K562 (cell line): ENCODE data around the gene GLT6D1. TPM values are rescaled to one million over a fixed set of nuclear protein-coding genes. Genes with fewer than 3 reads are reported as not detected.

Experiments
- ATAC-seq: fragments of 200-7000 bp; cut with Tn5 transposase; 3 replicates; pipeline ENCODE4 v1.9.1; 2020; ENCODE audit warnings: moderate library complexity
- BruUV-seq: library from RNA; stranded (reverse); fragments of 400-500 nt; replicated peaks from 2 replicates; lab custom pipeline; 2021; lab: Mats Ljungman, UMichigan
- CTCF ChIA-PET: fragments of 300-600 bp; formaldehyde crosslinking; extraction: SDS; loops from one replicate; lab custom pipeline; 2021; ENCODE audit warnings: low intra/inter-chr PET ratio; lab: Yijun Ruan, JAX
- POLR2A ChIA-PET: fragments of 300-600, 350-650 bp; sonication (Branson Sonifier 250); formaldehyde crosslinking; extraction: SDS; loops from one replicate; lab custom pipeline; 2021; ENCODE audit warnings: antibody characterized with exemption, inconsistent platforms; lab: Yijun Ruan, JAX
- DNase-seq, 4 experiments: peaks; one replicate each; pipeline versions ENCODE4 v3.0.0 to v3.0.0-alpha.2; 2011 to 2018; ENCODE audit warnings: low spot score in 3 of 4, mixed read lengths in 3 of 4; ENCODE audit errors: extremely low read depth in 1 of 4
- FAIRE-seq: peaks from 2 replicates; lab custom pipeline; 2011; peaks lifted over from hg19 to GRCh38; lab: Jason Lieb, UNC
- H2AFZ ChIP-seq: 2 replicates; pipeline ENCODE4 v1.6.0; 2011; ENCODE audit warnings: low read depth, low read length, control low read depth, inconsistent platforms
- H3K27ac ChIP-seq: fragments of 200-600 bp; 3 replicates; pipeline ENCODE4 v1.8.0; 2011; ENCODE audit warnings: low read depth, mild to moderate bottlenecking, control low read depth, inconsistent platforms, low read length, moderate library complexity, mixed read lengths; ENCODE audit errors: extremely low read depth
- H3K27me3 ChIP-seq, 2 experiments: fragments of 300-600 bp in 1 of 2; 2 replicates in 1 of 2; 3 replicates in 1 of 2; pipeline versions ENCODE4 v1.6.0 to v1.8.0; 2011; ENCODE audit warnings: inconsistent platforms in 2 of 2, low read length in 2 of 2, mild to moderate bottlenecking in 1 of 2, mixed read lengths in 1 of 2, moderate library complexity in 1 of 2; ENCODE audit not compliant: control insufficient read depth in 2 of 2, insufficient read depth in 2 of 2
- H3K36me3 ChIP-seq: fragments of 300-600 bp; 3 replicates; pipeline ENCODE4 v1.8.0; 2011; ENCODE audit warnings: mild to moderate bottlenecking, low read length, inconsistent platforms; ENCODE audit not compliant: control insufficient read depth, insufficient read depth
- H3K4me1 ChIP-seq, 2 experiments: fragments of 200-600 bp in 1 of 2; replicated peaks in 1 of 2; 2 replicates in 1 of 2; 3 replicates in 1 of 2; pipeline versions ENCODE4 v1.5.1 to v1.8.0; 2011; ENCODE audit warnings: inconsistent platforms in 2 of 2, low read length in 2 of 2, mild to moderate bottlenecking in 1 of 2, mixed read lengths in 1 of 2, moderate library complexity in 1 of 2; ENCODE audit not compliant: control insufficient read depth in 2 of 2, insufficient read depth in 2 of 2
- H3K4me2 ChIP-seq: 2 replicates; pipeline ENCODE4 v1.6.1; 2011; ENCODE audit warnings: low read length, control low read depth, inconsistent platforms, mixed read lengths; ENCODE audit not compliant: insufficient read depth
- H3K4me3 ChIP-seq: fragments of 200-600 bp; sonication (generic), shearing (Covaris generic); 2 replicates; pipeline ENCODE4 v1.5.1; 2016; ENCODE audit warnings: control low read depth, inconsistent platforms
- H3K79me2 ChIP-seq: fragments of 200-600 bp; 3 replicates; pipeline ENCODE4 v1.8.0; 2011; ENCODE audit warnings: low read length, inconsistent platforms; ENCODE audit not compliant: control insufficient read depth, insufficient read depth
- H3K9ac ChIP-seq, 2 experiments: 2 replicates each; pipeline versions ENCODE4 v1.6.0 to v1.6.1; 2011; ENCODE audit warnings: low read depth in 2 of 2, low read length in 2 of 2, control low read depth in 1 of 2, inconsistent platforms in 1 of 2, mild to moderate bottlenecking in 1 of 2, mixed read lengths in 1 of 2; ENCODE audit not compliant: insufficient read depth in 1 of 2
- H3K9me1 ChIP-seq: one replicate; pipeline ENCODE4 v1.6.0; 2011; ENCODE audit warnings: inconsistent platforms, mild to moderate bottlenecking, low read length, moderate library complexity; ENCODE audit not compliant: control insufficient read depth, insufficient read depth
- H3K9me3 ChIP-seq: replicated peaks from 2 replicates; pipeline ENCODE4 v1.5.1; 2011; ENCODE audit warnings: low read depth, low read length, inconsistent platforms; ENCODE audit not compliant: control insufficient read depth, insufficient read depth
- H4K20me1 ChIP-seq: replicated peaks from 2 replicates; pipeline ENCODE4 v1.6.1; 2011; ENCODE audit warnings: low read length, inconsistent platforms, mixed read lengths; ENCODE audit not compliant: control insufficient read depth, insufficient read depth
- ATF1 ChIP-seq, 2 experiments: fragments of 450-650 bp in 1 of 2; IDR thresholded peaks; 2 replicates each; pipeline ENCODE4 v1.6.1; 2016; ENCODE audit warnings: missing compliant biosample characterization in 1 of 2, missing genetic modification characterization in 1 of 2
- YBX1 ChIP-seq: fragments of 450-650 bp; IDR thresholded peaks from 2 replicates; pipeline ENCODE4 v1.7.1; 2016; ENCODE audit warnings: mild to moderate bottlenecking
- WGBS: fragments of 100-300 bp; shearing (Covaris generic); methylation state at CpG from one replicate; pipeline ENCODE4 v1.1.6; 2016; ENCODE audit warnings: low coverage, mixed read lengths; ENCODE audit not compliant: insufficient coverage; ENCODE audit errors: missing lambda C conversion rate; 5-methylcytosine and 5-hydroxymethylcytosine counted together
- in situ Hi-C: fragments of 300-500 bp; cut with MboI; formaldehyde crosslinking; loops from 4 replicates; pipeline ENCODE4 v1.15.0; 2018; ENCODE audit warnings: inconsistent platforms, mixed read lengths
- intact Hi-C: fragments of 100-400 bp; cut with micrococcal nuclease; formaldehyde crosslinking; loops from 2 replicates; pipeline ENCODE4 v1.14.2; 2022
- polyA plus RNA-seq, 8 experiments: library from polyadenylated mRNA; depleted of rRNA in 4 of 8; stranded (reverse) in 5 of 8; unstranded in 3 of 8; fragments of >200 nt; fragmentation: Nextera tagmentation in 2 of 8; fragmentation: Illumina TruSeq in 1 of 8; extraction: Ambion mirVana in 2 of 8; extraction: Trizol in 1 of 8; gene quantifications; 2 replicates each; pipeline versions ENCODE4 v1.2.1 to v1.2.3, GENCODE V29; 2011 to 2014; ENCODE audit warnings: inconsistent platforms in 1 of 8, missing spikeins in 1 of 8
- total RNA-seq, 7 experiments: library from RNA; depleted of rRNA in 6 of 7; stranded (reverse); fragments of >200 nt in 6 of 7; fragmentation: Illumina TruSeq in 2 of 7; extraction: Trizol in 2 of 7; gene quantifications; 2 replicates each; pipeline versions ENCODE4 v1.2.1 to v1.2.3, GENCODE V29; 2011 to 2021; ENCODE audit warnings: low replicate concordance in 1 of 7
- TF ChIP-seq, protein P1 (sequence below), 2 experiments: fragments of 450-650 bp in 1 of 2; sonication (generic) in 1 of 2; formaldehyde crosslinking in 1 of 2; IDR thresholded peaks in 1 of 2; conservative IDR thresholded peaks in 1 of 2; 2 replicates each; pipeline versions ENCODE4 v1.6.1 to v1.8.1; 2016 to 2023; ENCODE audit warnings: mild to moderate bottlenecking in 2 of 2, moderate library complexity in 2 of 2, inconsistent platforms in 1 of 2, missing genetic modification reagents in 1 of 2

Gene GLT6D1
- total and polyA plus RNA-seq, 9 of the 15 experiments (the other 6 are each of a cell fraction or from before 2014, with no cell fraction given), result not detected

DNA sequence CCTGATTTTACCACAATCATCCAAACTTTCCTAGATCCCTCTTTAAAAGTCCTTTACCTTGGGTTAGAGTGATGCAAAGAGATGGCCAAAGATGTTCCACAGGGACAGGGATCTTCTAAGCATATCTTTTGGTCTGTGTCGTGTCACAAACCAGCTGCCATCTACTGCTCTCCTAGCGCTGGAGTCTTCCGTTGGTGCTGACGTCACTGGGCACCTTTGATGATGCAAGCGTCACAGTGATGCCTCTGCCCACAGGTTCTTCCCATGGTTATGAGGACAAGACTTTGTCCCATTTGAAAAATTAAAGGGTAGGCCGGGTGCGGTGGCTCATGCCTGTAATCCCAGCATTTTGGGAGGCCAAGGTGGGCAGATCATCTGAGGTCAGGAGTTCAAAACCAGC, 1.7 kb upstream of the GLT6D1 start:
- BruUV-seq, result no TSS peak
- no peak overlapping the region for H3K4me3 ChIP-seq
- H3K79me2 ChIP-seq, result no peaks in the 10 kb centered on the region
- H3K27ac ChIP-seq, result no peak overlapping the region
- no peaks in the 10 kb centered on the region for H3K36me3 ChIP-seq
- H3K4me1 ChIP-seq, result no peaks in the 10 kb centered on the region
- no peaks in the 10 kb centered on the region for H3K9me1 ChIP-seq
- TF ChIP-seq, protein P1, sequence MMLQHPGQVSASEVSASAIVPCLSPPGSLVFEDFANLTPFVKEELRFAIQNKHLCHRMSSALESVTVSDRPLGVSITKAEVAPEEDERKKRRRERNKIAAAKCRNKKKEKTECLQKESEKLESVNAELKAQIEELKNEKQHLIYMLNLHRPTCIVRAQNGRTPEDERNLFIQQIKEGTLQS (IDR thresholded peaks at IDR 0.05), result peak; percentile 55
- TF ChIP-seq, protein P1 (CRISPR knock-in tag; conservative IDR thresholded peaks at IDR 0.05), result no peak
- no peak for TF ChIP-seq ATF1 (CRISPR knock-in tag; IDR thresholded peaks at IDR 0.05)
- peak; percentile 55 for TF ChIP-seq ATF1 (tag; IDR thresholded peaks at IDR 0.05)
- TF ChIP-seq YBX1, result no peak
- no peak overlapping the region for H2AFZ ChIP-seq
- CTCF ChIA-PET, result no interaction called here
- no peak for FAIRE-seq
- 0 out of 5 replicates have a peak, but pooled peaks cover 4% of the 10 kb centered on the region in 2 experiments for H3K27me3 ChIP-seq
- intact Hi-C loops, result no loop called here
- peaks cover 5% of the 10 kb centered on the region for H3K9me3 ChIP-seq
- no peak for ATAC-seq
- in situ Hi-C loops, result no loop called here
- 1% methylated on average over 7 of the region's 7 CpGs for WGBS
- DNase-seq, result no peak
- no peaks in the 10 kb centered on the region for H4K20me1 ChIP-seq
- H3K4me2 ChIP-seq, result no peak overlapping the region
- POLR2A ChIA-PET, result interaction anchor here (0.6 kb wide), 1 partner anchor 1991 kb away, joined by 3 read pairs; no protein-coding TSS in a partner anchor
- no peak overlapping the region for H3K9ac ChIP-seq
